Urinary bladder (tissue), 4 donors: ENCODE results near the gene TNF. TPM values are rescaled to one million over a fixed set of nuclear protein-coding genes. Genes with fewer than 3 reads are reported as not detected.
A peak's percentile ranks its signal among the peaks of the same experiment; 100 is the strongest.

Experiments
- DNase-seq: peaks from one replicate; pipeline ENCODE4 v3.0.0-alpha.2; 2015; ENCODE audit errors: extremely low spot score
- H3K27ac ChIP-seq: one replicate; pipeline ENCODE4 v1.5.1; 2013; ENCODE audit warnings: low read depth, mild to moderate bottlenecking, moderate library complexity
- H3K36me3 ChIP-seq: one replicate; pipeline ENCODE4 v1.6.1; 2013; ENCODE audit warnings: mild to moderate bottlenecking, moderate library complexity; ENCODE audit not compliant: insufficient read depth
- H3K4me1 ChIP-seq: one replicate; pipeline ENCODE4 v1.6.1; 2013; ENCODE audit warnings: mild to moderate bottlenecking, moderate library complexity; ENCODE audit not compliant: insufficient read depth
- H3K4me3 ChIP-seq: one replicate; pipeline ENCODE4 v1.5.1; 2013; ENCODE audit warnings: low read depth, low read length
- WGBS: extraction: QIAGEN DNeasy Blood & Tissue Kit; methylation state at CpG from one replicate; pipeline ENCODE4 v1.1.7; 2013; 5-methylcytosine and 5-hydroxymethylcytosine counted together
- polyA plus RNA-seq: library from polyadenylated mRNA; stranded (reverse); fragments of 200-250 nt; gene quantifications from one replicate; pipeline ENCODE4 v1.2.3, GENCODE V29; 2013
- total RNA-seq: library from RNA; depleted of rRNA; stranded (reverse); fragments of >200 nt; gene quantifications from one replicate; pipeline ENCODE4 v1.2.3, GENCODE V29; 2014
- donor health status: healthy with polysubstance abuse.
- donor health status: healthy.

Gene TNF
- total and polyA plus RNA-seq, 2 donors, result 0.29 TPM; not detected in 1

GRCh38 chr6:31609519-31610406, 34.4 kb downstream of the TNF start:
- Histone ChIP-seq H3K36me3 (no peaks in the 10 kb centered on the region), H3K4me3 (no peak overlapping the region), H3K27ac (no peak overlapping the region), H3K4me1 (peaks cover 1% of the 10 kb centered on the region)
- WGBS, result 42% methylated on average over 8 of the region's 8 CpGs
- DNase-seq, result no peak

DNA sequence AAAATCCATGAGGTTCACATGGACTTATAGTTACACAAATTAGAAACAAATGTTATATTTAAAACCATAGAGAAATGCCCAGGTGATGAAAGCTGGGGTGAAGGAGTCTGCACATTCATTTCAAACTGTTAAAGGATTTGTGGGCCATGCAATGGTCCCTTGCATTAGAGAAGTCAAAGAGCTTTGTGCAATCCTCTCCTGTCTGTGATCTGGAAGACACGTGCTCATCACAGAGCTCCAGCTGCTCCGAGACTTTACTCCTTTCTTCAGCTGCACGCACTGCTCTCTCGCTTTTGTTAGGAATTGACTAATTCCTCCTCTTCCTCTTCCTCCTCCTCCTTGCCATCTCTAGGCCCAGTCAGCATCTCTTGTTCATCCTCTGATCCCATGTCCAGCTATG, 35.6 kb downstream of the TNF start:
- Histone ChIP-seq H3K4me3 (no peak overlapping the region), H3K36me3 (no peaks in the 10 kb centered on the region), H3K4me1 (peaks cover 1% of the 10 kb centered on the region), H3K27ac (no peak overlapping the region)
- 83% methylated on average over 4 of the region's 4 CpGs for WGBS
- DNase-seq, result no peak

GRCh38 chr6:31614075-31614619, 38.8 kb downstream of the TNF start:
- Histone ChIP-seq H3K4me3 (no peak overlapping the region), H3K27ac (no peak overlapping the region), H3K4me1 (peaks cover 1% of the 10 kb centered on the region), H3K36me3 (no peaks in the 10 kb centered on the region)
- WGBS, result 69% methylated on average over 8 of the region's 8 CpGs
- no peak for DNase-seq

GRCh38 chr6:31614684-31615578, 39.6 kb downstream of the TNF start, which contains the start of gene AIF1:
Gene AIF1 (plus strand): TSS chr6:31615234. CDS start chr6:31615330, 96 bp downstream.
- no peak for DNase-seq
- WGBS, result 63% methylated on average over 6 of the region's 6 CpGs
- Histone ChIP-seq H3K4me1 (peaks cover 1% of the 10 kb centered on the region), H3K4me3 (no peak within 1 kb of the TSS), H3K36me3 (no peaks in the 10 kb centered on the region), H3K27ac (no peak within 1 kb of the TSS)

- Histone ChIP-seq H3K36me3 (no peaks in the 10 kb centered on the region), H3K4me1 (peaks cover 1% of the 10 kb centered on the region), H3K27ac (no peak overlapping the region), H3K4me3 (no peak overlapping the region)
- DNase-seq, result no peak
- 44% methylated on average over 7 of the region's 7 CpGs for WGBS
Observed at GRCh38 chr6:31615748-31616147, 40.4 kb downstream of the TNF start.

- DNase-seq, result no peak
- Histone ChIP-seq H3K27ac (no peak overlapping the region), H3K36me3 (no peaks in the 10 kb centered on the region), H3K4me3 (no peak overlapping the region), H3K4me1 (peaks cover 1% of the 10 kb centered on the region)
- 85% methylated on average over 2 of the region's 2 CpGs for WGBS
Observed at GRCh38 chr6:31617010-31617409, 41.6 kb downstream of the TNF start.

DNA sequence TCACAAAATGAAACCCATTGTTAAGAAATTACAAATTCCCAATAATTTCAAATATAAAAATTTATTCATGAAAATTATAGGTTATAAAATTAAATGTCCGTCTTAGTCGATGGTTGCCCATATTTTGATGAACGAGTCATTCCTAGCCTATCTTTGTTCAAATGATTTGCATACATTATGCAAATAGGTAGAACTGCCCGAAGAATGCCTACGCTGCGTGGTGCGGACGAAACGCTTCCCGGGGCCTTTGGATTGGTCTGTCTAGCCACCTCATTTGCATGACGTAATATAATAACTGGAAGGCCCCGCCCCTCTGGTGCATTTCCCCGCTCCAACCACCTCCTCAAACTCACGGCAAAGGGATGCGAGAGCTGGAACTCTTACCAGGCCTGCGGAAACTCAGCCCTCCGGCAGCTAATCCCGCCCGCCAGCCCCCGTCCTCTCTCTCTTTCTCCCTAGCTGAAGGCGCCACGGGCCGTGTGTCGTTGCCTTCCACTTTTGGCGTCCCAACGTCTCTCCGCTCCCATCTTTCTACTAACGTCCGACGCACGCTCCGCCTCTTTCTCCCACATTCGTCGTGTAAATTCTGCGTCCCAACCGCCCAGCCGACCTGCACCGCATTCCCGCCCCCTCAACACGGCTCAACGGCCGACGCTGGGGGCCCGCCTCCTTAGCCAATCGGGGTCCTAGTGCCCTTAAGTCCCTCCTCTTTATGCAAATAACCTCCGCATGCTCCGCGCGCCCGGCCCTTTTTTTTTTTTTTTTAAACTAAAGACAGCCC, 44.6 kb downstream of the TNF start:
- H3K4me3 ChIP-seq, result peak overlapping the region; percentile 55
- peak overlapping the region; percentile 98 for H3K27ac ChIP-seq

DNA sequence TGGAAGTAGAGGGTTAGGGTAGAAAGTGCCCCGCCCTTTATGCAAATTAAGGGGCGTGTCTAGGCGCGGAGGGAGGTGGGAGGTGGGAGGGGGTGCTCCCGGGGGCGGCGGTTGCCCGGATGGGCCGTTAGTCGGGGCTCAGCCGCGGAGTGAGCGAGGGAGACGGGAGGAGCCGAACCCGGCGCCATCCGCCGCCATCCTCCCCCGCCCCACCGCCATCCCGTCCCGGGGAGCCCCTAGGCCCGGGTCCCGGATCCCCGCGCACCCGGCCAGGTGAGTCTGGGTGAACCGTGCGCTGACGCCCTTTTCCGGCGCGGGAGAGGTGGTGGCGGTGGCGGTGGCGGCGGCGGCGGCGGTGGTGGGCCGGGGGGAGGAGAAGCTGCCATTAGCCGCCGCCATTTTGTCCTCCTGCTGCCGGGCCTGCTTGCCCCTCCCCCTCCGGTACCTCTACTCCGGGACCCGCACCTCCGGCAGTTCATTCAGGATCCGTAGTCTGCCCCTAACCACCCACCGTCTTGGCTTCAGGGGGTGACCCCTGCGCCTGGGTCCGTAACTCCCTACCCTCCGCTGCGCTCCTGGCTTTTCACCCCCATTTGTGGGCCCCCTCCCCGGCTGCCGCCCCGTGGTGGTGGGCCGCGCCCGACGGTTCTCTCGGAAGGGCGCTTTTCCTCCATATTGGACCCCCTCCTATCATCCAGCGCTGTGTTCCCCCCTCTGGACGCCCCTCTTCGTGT, 45.4 kb downstream of the TNF start, which contains the start of gene PRRC2A:
Gene PRRC2A (plus strand): TSS at position 130 of the 734 bp plus-strand sequence. CDS start 2,075 bp downstream, outside the sequence.
- Histone ChIP-seq H3K36me3 (peaks cover 9% of the 10 kb centered on the region), H3K4me1 (no peaks in the 10 kb centered on the region), H3K4me3 (peak within 1 kb of the TSS; percentile 55), H3K27ac (peak within 1 kb of the TSS; percentile 98)
- no peak for DNase-seq
- under 1% methylated on average over 67 of the region's 67 CpGs for WGBS

More for the DNA sequence above, 44.6 kb downstream of the TNF start:
- Histone ChIP-seq H3K4me1 (no peaks in the 10 kb centered on the region), H3K36me3 (peaks cover 3% of the 10 kb centered on the region)
- WGBS, result under 1% methylated on average over 50 of the region's 50 CpGs
- DNase-seq, result peak; percentile 98

- no peak for DNase-seq
Observed at GRCh38 chr6:31621320-31621939, 46.1 kb downstream of the TNF start.

DNA sequence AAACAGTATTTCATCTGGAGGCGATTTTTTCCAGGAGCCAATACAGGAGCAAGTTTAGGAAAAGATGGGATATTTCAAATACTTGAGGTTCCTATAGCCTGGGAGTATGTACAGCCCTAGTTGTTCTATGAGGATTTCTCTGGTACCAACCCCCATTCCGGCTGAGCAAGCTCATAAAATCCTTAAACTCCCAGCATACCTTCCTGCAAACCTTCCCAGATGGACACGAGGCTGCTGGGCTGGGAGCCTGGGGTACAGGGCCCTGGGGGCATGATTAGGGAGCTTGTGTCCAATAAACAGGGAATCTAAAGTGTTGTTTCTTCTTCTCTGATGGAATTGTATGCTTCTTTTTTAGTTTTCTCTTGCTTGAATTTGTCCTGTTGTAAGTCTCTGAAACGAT, 46.6 kb downstream of the TNF start:
- Histone ChIP-seq H3K4me3 (no peak overlapping the region), H3K4me1 (no peaks in the 10 kb centered on the region), H3K27ac (no peak overlapping the region), H3K36me3 (peaks cover 13% of the 10 kb centered on the region)
- no peak for DNase-seq
- 14% methylated on average over 4 of the region's 4 CpGs for WGBS

More at GRCh38 chr6:31621320-31621939, 46.1 kb downstream of the TNF start:
- peak overlapping the region; percentile 98 for H3K27ac ChIP-seq
- H3K36me3 ChIP-seq, result peaks cover 11% of the 10 kb centered on the region
- 4% methylated on average over 15 of the region's 15 CpGs for WGBS
- peak overlapping the region; percentile 55 for H3K4me3 ChIP-seq
- no peaks in the 10 kb centered on the region for H3K4me1 ChIP-seq

DNA sequence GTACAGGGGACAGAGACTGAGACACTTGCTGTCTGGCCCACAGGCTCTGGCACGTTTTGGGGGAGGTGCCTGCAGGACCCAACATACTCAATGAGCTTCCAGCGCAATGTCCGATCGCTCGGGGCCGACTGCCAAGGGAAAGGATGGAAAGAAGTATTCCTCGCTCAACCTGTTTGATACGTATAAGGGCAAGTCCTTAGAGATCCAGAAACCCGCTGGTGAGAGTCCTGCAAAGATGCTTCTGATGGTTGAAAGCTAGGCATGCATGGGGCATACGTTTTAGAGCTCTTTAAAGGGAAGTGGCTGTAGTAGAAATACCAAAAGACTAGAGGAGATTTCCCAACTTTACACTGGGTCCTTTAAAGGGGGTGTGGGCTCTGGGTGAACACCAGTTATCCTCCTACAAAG, 47.3 kb downstream of the TNF start:
- peak; percentile 35 for DNase-seq
- H3K27ac ChIP-seq, result no peak overlapping the region
- WGBS, result 52% methylated on average over 10 of the region's 10 CpGs

DNA sequence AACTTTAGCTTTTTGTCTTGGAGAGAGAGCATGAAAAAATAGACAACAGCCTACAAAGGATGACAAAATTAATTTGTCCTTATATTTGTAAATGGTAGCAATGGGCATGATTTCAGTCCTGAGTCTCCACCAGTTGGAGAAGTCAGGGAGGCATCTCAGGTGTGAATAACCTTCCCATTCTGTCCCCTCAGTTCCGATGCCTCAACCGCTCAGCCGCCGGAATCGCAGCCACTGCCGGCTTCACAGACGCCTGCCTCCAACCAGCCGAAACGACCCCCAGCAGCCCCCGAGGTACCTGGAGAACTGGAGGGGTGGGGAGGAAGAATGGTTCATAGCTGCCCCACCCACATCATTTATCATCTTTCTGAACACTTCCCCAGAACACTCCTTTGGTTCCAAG, 48.7 kb downstream of the TNF start:
- no peak overlapping the region for H3K27ac ChIP-seq
- WGBS, result 93% methylated on average over 10 of the region's 10 CpGs
- H3K4me3 ChIP-seq, result no peak overlapping the region
- H3K36me3 ChIP-seq, result peaks cover 16% of the 10 kb centered on the region
- H3K4me1 ChIP-seq, result no peaks in the 10 kb centered on the region
- DNase-seq, result no peak

More for the DNA sequence above, 47.3 kb downstream of the TNF start:
- Histone ChIP-seq H3K4me3 (no peak overlapping the region), H3K4me1 (no peaks in the 10 kb centered on the region), H3K36me3 (peaks cover 14% of the 10 kb centered on the region)
